A673 (cell line): Measurements from ENCODE around the gene CEBPE. TPM values are rescaled to one million over a fixed set of nuclear protein-coding genes. Genes with fewer than 3 reads are reported as not detected.

ENCODE experiments used
- BruUV-seq: library from RNA; stranded (reverse); fragments of 400-500 nt; replicated peaks from 2 replicates; lab custom pipeline; 2021; lab: Mats Ljungman, UMichigan
- CTCF ChIA-PET: fragments of 300-600 bp; sonication (Branson Sonifier 250); formaldehyde crosslinking; loops from one replicate; lab custom pipeline; 2022; ENCODE audit warnings: antibody characterized with exemption; lab: Charles Lee
- POLR2A ChIA-PET: fragments of 300-600 bp; sonication (Branson Sonifier 250); formaldehyde crosslinking; loops from one replicate; lab custom pipeline; 2022; ENCODE audit warnings: antibody characterized with exemption; ENCODE audit not compliant: low non-redundant PET; lab: Charles Lee
- DNase-seq: peaks from one replicate; pipeline ENCODE4 v3.0.0-alpha.2; 2015; ENCODE audit warnings: low spot score
- H3K27ac ChIP-seq: fragments of 200-600 bp; sonication (generic); 2 replicates; pipeline ENCODE4 v1.5.1; 2016; ENCODE audit warnings: mixed run types, low read depth, mild to moderate bottlenecking, mixed read lengths, antibody characterized with exemption, low read length; ENCODE audit not compliant: poor library complexity, severe bottlenecking
- H3K27me3 ChIP-seq: fragments of 200-600 bp; sonication (generic); replicated peaks from 2 replicates; pipeline ENCODE4 v1.6.1; 2017; ENCODE audit warnings: mixed run types, low read depth, mild to moderate bottlenecking, mixed read lengths, antibody characterized with exemption, low read length; ENCODE audit not compliant: insufficient read depth, poor library complexity
- H3K36me3 ChIP-seq: fragments of 200-600 bp; sonication (generic); 2 replicates; pipeline ENCODE4 v1.6.1; 2016; ENCODE audit warnings: mixed run types, mild to moderate bottlenecking, mixed read lengths, antibody characterized with exemption, low read length; ENCODE audit not compliant: insufficient read depth, poor library complexity, severe bottlenecking
- H3K4me1 ChIP-seq: fragments of 200-600 bp; sonication (generic); 2 replicates; pipeline ENCODE4 v1.6.1; 2017; ENCODE audit warnings: mixed run types, mild to moderate bottlenecking, mixed read lengths, antibody characterized with exemption, low read length; ENCODE audit not compliant: insufficient read depth, poor library complexity, severe bottlenecking
- H3K4me3 ChIP-seq: fragments of 200-600 bp; sonication (generic); 2 replicates; pipeline ENCODE4 v1.5.1; 2016; ENCODE audit warnings: low read depth, mixed run types, mild to moderate bottlenecking, mixed read lengths, low read length; ENCODE audit not compliant: poor library complexity, severe bottlenecking
- H3K9me3 ChIP-seq: fragments of 200-600 bp; sonication (generic); 2 replicates; pipeline ENCODE4 v1.6.1; 2016; ENCODE audit warnings: mixed run types, low read depth, mild to moderate bottlenecking, mixed read lengths, antibody characterized with exemption, low read length; ENCODE audit not compliant: poor library complexity, severe bottlenecking
- CTCF ChIP-seq: fragments of 300-800, 200-600 bp; sonication (generic); conservative IDR thresholded peaks from 2 replicates; pipeline ENCODE4 v1.5.1; 2017; ENCODE audit warnings: low read depth, mild to moderate bottlenecking, antibody characterized with exemption, low read length, moderate library complexity, mixed read lengths
- EZH2 ChIP-seq: fragments of 200-600 bp; sonication (generic); IDR thresholded peaks from 2 replicates; pipeline ENCODE4 v1.6.1; 2017; ENCODE audit warnings: borderline replicate concordance, low read depth, mild to moderate bottlenecking, mixed read lengths, antibody characterized with exemption, low read length; ENCODE audit not compliant: poor library complexity, severe bottlenecking
- intact Hi-C: fragments of 100-400 bp; cut with micrococcal nuclease; formaldehyde crosslinking; loops from one replicate; pipeline ENCODE4 v1.10.0; 2022; ENCODE audit not compliant: unreplicated experiment
- total RNA-seq: library from RNA; stranded (reverse); gene quantifications from 2 replicates; pipeline ENCODE4 v1.2.3, GENCODE V29; 2021

CEBPE gene
- total RNA-seq, 1 experiment from 2014 or later: not detected

GRCh38 chr14:23127861-23128260 lies 8.8 kb upstream of the CEBPE start:
- Histone ChIP-seq H3K36me3 (no peaks in the 10 kb centered on the region), H3K27ac (no peak overlapping the region), H3K9me3 (no peaks in the 10 kb centered on the region), H3K27me3 (no peaks in the 10 kb centered on the region), H3K4me3 (no peak overlapping the region), H3K4me1 (peaks cover 23% of the 10 kb centered on the region)
- BruUV-seq: no TSS peak
- TF ChIP-seq CTCF (no peak), EZH2 (no peak)
- ChIA-PET POLR2A (no interaction called here), CTCF (no interaction called here)
- DNase-seq: no peak
- intact Hi-C loops: loop anchor here (10.0 kb wide), 1 partner anchor 167 kb away; no protein-coding TSS in a partner anchor

GRCh38 chr14:23126548-23127278 lies 7.7 kb upstream of the CEBPE start:
- TSS peak; percentile 60 for BruUV-seq
- Histone ChIP-seq H3K27me3 (no peaks in the 10 kb centered on the region), H3K36me3 (no peaks in the 10 kb centered on the region), H3K4me1 (peaks cover 25% of the 10 kb centered on the region), H3K9me3 (no peaks in the 10 kb centered on the region), H3K4me3 (no peak overlapping the region), H3K27ac (no peak overlapping the region)
- no peak for TF ChIP-seq EZH2
- no peak for TF ChIP-seq CTCF
- ChIA-PET CTCF (no interaction called here), POLR2A (interaction anchor here (0.6 kb wide), 1 partner anchor 55 kb away, joined by 3 read pairs; no protein-coding TSS in a partner anchor)
- DNase-seq: no peak
- intact Hi-C loops: loop anchor here (10.0 kb wide), 1 partner anchor 168 kb away; no protein-coding TSS in a partner anchor

GRCh38 chr14:23125933-23126524 lies 7.0 kb upstream of the CEBPE start:
- no peaks in the 10 kb centered on the region for H3K27me3 ChIP-seq
- ChIA-PET CTCF (no interaction called here), POLR2A (interaction anchor here (0.6 kb wide), 1 partner anchor 54 kb away, joined by 3 read pairs; no protein-coding TSS in a partner anchor)
- H3K36me3 ChIP-seq: no peaks in the 10 kb centered on the region
- no peaks in the 10 kb centered on the region for H3K9me3 ChIP-seq
- no peak overlapping the region for H3K27ac ChIP-seq
- BruUV-seq: no TSS peak
- TF ChIP-seq CTCF (no peak), EZH2 (no peak)
- no peak for DNase-seq
- H3K4me1 ChIP-seq: peaks cover 28% of the 10 kb centered on the region
- no peak overlapping the region for H3K4me3 ChIP-seq
- intact Hi-C loops: loop anchor here (10.0 kb wide), 1 partner anchor 169 kb away; no protein-coding TSS in a partner anchor
